NCI-H146 (cell line): ENCODE results near the gene MGAT5B.

Experiments used
- DNase-seq: peaks from one replicate; lab custom pipeline; 2025; lab: John Stamatoyannopoulos, UW

Gene MGAT5B

DNA sequence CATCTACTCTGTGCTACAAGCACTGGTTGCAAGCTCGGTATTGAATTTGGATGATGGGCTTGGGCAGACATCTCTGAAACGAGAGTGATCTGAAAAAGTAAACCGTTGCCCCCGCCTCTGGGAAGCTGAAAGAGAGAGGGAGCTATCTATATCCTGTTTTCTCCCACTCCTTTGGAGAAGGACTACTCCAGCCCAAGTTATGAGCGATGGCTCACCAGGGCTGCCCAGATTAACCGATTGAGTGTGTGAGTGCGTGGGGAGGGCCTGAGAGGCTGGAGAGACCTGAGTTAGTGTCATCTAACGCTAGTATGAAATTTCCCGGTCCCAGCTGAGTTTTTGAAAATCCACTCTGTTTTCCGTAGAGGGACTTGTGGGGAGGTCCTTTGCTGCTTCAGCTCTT is 11.5 kb downstream of the MGAT5B start:
- no peak for DNase-seq

DNA sequence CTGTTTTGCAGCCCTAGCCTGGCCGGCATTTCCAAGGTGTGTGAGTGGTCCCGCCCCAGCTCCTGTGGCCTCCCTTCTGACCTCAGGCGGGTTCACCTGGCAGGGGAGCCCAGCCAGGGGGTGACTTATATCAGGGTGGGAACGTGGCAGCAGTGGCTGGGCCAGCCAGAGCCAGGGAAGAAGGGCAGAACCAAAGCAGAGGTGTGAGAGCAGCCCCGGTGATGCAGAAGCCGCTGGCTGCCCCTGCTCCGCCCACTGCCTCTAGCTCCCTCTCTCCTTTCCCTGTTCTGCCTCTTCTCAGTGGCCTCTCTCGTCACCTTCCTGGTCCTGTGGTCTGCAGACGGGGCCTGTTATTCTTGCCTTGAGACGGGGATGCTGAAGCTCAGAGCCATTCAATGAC is 12.1 kb downstream of the MGAT5B start:
- no peak for DNase-seq

DNA sequence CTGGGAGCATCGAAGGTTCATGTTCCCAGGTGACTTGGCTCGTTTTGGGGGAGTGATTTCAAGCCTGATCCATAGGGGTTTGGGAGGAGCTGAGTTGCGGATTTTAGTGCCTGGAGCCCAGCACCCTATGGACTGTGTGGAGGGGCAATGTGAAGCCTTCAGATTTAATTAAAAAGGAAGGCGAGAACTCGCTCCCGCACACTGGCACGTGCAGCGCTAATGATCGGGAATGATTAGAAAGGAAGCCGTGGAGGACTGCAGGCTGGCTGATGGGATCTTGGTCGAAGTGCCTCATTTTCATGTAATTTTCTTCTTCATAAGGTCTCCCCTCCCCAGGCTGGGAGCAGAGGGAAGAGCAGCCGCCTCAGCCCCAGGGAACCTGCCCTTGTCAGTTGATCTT is 12.8 kb downstream of the MGAT5B start:
- DNase-seq = no peak

DNA sequence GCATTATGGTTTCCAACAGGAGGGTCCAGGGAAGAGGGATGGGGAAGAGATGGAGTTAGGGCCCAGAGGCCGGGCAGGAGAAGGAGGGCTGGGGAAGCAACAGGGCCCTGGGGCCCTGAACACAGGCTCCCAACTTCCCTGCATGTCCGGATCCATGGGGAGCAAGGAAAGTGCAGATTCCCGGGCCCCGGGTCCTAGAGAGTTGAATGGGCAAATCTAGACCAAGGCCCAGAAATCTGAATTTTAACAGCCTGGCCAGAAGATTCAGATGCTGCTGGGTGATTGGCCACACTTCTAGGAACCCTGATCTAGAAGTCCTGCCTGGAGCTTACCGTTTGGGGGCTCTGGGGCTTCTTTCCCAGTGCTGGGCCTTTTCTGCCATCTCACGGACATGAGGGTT is 13.2 kb downstream of the MGAT5B start:
- DNase-seq = no peak

DNA sequence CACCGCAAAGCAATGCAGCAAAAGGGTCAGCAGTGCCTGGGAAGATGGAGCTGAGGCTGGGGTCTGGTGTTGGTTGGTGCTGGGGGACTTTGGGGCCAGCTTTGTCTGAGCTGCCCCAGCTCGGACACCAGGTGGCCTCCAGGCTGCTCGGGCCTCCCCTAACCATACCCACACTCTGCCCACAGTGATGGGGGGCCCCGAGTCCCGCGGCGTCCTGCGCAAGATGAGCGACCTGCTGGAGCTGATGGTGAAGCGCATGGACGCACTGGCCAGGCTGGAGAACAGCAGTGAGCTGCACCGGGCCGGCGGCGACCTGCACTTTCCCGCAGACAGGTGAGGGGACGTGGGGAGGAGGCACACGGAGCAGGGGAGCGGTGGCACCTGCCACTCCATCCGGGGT is 13.8 kb downstream of the MGAT5B start:
- DNase-seq = no peak

DNA sequence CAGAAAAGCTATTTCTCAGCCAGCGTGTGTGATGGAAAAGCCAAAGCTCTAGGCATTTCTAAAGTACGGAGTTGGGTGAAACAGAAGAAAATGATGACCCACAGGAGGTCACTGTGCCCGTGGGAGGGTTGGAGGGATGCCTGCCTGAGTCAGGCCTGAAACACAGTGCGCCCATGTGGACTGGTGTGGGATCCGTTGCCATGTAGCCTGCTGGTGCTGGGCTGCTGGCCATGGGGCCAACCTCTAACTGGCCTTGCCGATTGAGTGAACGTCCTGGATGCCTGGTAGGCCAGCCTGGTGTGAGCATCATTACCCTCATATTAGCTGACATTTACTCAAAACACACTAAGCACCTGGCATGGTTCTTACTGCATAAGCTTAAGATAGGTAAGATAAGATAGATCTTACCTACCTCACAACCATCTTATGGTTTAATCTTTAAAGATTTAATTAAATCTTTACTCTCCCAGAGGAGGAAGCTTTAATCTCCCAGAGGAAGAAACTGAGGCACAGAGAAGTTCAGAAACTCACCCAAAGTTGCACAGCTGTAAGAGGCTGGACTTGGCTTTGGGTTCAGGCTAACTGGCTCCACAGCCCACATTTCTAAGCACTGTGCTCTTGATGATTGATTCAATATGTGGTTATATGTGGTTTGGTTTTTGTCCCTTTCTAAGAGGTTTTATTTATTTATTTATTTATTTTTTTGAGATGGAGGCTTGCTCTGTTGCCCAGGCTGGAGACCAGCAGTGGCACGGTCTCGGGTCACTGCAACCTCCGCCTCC is 15.7 kb downstream of the MGAT5B start:
- DNase-seq = no peak

DNA sequence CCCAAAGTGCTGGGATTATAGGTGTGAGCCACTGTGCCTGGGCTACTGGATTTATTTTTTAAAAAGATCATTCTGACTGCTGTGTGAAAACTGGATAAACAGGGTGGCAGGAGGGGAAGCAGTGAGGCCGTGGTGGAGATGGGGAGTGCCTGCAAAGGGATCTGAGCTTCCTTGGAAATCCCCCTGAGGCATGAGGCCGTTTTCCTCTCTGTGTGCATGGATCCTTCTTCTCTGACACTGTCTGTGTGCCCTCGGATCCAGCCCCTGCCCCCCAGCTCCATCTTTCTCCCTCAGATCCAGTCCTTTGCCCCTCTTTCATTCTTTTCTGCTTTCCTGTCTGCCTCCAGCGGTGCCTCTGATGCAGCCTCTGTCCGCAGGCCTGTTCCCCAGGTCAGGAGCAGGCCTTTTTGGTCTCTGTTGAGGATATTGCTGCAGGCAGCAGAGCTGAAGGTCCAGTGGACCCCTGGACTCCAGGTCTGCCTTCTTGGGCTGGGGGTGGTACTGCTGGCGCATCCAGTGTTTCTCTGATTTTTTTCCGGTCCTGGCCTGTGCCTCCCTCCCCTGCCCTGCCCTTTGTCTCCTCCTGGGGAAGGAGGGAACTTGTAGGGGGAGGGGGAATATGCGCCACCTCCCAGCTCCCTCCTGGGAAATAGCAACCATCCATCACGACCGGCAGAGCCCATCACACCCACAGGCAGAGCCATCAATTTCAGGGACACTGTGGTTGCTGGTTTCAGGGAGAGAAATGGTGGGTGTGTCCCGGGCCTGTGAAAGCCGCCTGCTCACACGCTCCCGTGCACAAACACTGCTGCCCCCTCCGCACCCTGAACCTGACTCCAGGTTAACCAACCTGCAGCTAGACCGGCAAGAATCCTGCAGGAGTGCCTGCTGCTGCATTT is 17.0 kb downstream of the MGAT5B start:
- no peak for DNase-seq

DNA sequence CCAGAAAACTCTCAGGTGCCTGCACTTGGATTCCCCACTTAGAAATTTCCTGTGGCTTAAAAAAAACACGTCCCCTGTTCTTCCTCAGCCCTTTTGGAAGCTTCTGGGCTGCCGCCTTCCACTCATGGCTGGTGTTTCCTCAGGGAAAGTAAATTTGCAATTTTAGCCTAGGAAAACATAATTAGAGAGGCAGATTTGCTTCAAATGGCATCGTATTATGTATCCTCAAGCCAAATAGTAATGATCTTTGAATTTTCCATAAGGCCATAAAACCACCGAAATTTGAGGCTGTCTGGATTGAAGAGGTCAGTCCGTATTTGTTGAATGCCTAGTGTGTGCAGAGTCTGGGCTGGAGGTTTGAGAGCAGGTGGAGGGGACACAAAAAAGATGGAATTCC is 17.7 kb downstream of the MGAT5B start:
- no peak for DNase-seq

DNA sequence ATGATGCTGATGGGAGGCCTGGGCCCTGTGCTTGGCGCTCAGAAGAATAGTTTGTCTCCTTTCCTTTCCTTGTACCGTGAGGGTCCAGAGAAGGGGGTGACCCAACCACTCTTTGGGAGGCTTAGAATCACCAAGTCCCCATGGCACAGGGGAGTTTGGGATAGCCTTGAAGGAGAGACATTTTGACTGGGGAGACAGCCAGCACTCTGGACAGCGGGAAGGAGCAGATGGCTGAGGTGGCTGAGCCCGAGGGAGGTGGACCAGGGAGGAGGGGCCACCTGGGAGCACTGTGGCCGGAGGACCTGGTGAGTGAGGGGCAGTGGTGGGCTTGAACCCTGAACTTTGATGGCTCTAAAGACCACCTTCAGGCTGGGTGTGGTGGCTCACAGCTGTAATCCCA is 18.2 kb downstream of the MGAT5B start:
- no peak for DNase-seq

DNA sequence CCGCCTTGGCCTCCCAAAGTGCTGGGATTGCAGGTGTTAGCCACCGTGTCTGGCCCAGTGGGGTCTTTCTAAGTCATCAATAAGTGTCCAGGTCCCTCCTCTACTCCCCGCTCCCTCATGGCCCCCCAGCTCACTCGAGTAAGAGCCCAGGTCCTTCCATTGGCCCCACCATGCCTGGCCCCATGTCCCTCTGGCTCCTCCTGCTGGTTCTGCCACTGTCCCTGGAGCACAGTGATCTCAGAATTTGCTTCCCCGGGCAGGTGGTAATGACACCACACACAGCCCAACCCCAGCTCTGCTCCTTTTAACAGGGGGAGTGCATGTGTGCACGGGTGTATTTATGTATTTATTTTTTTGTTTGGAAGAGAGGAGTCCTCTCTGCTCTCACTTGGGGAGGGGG is 19.6 kb downstream of the MGAT5B start:
- DNase-seq = no peak

DNA sequence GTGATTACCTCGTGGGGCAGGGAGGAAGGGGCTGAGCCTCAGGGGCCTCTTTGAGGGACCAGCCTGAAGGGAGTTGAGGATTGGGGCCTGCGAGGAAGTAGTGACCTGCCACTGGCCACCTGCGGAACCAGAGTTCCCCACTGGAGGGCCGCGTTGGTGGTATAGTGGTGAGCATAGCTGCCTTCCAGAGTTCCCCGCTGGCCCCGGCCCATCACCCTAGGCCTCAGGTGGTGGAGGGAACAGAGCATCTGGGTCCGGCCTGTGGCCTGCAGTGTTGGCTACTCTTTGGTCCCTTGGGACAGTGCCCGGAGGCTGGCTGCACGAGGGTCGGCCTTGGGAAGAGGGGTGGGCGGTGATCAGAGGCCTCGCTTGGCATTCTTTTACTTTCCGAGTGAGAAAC is 20.5 kb downstream of the MGAT5B start:
- DNase-seq = no peak

DNA sequence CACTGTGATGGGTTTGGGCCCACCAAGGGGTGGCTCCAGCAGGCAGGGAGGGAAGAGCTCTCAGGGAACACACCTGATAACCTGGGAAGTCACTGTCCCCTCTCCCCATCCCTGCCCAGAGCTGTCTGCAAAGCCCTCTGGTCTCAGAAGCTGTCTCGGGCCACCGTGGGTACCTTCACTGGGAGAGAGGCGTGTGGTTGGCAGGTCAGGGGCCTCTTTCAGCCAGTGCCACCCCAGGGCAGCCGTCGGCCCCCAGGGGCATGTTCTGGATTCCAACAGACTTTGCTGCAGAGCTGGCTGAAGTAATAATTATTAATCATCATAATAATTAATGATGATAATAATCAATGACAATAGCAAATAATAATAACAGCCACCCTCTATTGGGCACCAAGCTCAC is 21.1 kb downstream of the MGAT5B start:
- no peak for DNase-seq

DNA sequence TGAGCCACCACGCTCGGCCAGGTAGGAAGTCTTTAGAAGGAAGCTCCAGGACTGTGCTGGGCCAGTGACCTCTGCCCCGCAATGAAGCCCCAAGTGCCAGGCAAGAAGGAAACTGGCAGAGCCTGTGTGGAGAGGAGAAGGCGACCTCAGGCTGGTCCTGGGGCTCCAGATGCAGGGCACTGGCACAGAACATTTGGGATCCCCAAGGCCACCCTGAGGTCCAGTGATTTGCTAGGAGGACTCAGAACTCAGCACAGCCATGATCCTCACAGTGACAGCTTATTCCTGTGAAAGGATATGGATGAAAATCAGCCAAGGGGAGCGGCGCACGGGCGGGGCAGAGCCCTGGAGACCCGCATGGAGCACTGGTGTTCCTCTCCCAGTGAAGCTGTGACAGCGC is 24.1 kb downstream of the MGAT5B start:
- DNase-seq = no peak

DNA sequence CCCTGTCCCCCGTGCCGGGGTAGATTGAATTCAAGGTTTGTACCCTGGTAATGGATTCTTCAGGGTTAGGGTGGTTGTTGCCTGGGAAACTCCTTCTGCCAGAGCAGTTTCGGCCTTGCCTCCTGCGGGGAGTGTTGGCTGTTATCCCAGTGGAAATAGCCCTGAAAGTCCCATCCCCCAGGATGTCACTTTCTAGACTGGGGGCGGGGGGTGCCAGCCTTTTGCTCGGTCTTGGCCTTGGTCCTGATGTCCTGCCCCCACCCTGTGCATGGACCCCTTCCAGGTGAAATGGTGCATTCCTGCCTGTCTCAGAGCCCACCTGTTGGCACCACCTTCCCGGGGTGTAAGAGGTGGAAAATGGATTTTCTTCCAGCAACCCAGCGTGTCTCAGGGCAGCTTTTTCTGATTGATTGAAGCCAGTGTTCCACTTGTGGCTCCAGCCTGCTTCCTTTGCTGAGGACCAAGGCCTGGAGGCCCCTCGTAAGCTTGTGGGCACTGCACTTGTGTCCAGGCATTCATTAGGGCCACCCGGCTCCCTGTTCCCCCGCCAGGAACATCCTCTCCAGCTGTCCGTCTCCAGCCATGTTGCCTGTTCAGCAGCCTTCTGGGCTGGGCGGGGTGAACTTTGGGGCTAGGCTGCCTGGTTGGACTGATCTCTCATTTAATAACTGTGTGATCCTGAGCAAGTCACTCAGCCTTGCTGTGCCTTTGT is 25.6 kb downstream of the MGAT5B start:
- DNase-seq = peak; percentile 51

DNA sequence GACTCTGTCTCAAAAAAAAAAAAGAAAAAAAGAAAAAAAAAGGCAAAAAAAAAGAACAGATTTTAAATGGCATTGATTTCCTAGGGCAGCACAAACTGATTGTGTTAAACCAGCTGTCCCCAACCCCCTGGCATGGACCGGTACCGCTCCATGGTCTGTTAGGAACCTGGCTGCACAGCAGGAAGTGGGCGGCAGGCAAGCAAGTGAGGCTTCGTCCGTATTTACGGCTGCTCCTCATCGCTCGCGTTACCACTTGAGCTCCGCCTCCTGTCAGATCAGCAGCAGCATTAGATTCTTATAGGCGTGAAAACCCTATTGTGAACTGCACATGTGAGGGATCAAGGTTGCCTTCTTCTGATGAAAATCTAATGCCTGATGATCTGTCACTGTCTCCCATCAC is 26.6 kb downstream of the MGAT5B start:
- no peak for DNase-seq

DNA sequence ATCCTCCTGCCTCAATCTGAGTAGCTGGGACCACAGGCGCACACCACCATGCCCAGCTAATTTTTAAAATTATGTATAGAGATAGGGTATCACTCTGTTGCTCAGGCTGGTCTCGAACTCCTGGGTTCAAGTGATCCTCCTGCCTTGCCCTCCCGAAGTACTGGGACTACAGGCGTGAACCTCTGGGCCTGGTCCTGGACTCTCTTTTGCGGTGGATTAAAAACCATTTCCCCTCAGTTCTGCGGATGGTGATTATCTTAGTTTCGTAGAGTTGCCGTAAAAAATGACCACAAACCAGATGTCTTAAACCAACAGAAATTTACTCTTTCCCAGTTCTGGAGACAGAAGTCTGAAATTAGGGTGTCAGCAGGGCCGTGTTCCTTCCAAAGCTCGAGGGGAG is 28.8 kb downstream of the MGAT5B start:
- no peak for DNase-seq

DNA sequence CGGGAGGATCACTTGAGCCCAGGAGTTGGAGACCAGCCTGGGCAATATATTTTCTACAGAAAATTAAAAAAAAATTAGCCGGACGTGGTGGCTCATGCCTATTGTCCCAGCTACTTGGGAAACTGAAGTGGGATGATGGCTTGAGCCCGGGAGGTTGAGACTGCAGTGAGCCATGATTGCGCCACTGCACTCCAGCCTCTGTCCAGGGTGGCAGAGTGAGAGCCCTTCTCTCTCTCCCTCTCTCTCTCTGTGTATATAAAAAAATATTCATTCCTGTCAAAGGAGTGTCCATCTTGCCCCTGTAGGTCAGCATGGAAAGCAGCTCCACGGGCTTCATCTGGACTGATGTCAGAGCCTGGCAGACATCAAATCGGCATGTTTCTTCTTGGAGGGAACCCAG is 31.2 kb downstream of the MGAT5B start:
- DNase-seq = no peak

DNA sequence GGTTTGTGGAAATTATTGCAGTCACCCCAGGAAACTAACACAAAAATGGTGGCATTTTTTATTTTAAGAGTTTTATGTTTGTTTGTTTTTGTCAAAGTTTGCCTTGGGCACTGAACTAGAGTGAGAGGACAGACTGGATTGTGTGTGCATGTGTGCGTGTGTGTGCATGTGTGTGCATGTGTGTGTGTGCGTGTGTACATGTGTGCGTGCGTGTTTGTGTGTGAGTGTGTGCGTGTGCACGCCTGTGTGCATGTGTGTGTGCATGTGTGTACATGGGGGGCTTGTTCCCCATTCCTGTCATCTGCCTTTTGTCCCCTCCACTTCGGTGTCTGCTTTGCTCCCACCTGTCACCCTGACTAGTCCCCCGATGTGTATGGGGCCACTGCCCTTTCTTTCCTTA is 32.5 kb downstream of the MGAT5B start:
- no peak for DNase-seq

DNA sequence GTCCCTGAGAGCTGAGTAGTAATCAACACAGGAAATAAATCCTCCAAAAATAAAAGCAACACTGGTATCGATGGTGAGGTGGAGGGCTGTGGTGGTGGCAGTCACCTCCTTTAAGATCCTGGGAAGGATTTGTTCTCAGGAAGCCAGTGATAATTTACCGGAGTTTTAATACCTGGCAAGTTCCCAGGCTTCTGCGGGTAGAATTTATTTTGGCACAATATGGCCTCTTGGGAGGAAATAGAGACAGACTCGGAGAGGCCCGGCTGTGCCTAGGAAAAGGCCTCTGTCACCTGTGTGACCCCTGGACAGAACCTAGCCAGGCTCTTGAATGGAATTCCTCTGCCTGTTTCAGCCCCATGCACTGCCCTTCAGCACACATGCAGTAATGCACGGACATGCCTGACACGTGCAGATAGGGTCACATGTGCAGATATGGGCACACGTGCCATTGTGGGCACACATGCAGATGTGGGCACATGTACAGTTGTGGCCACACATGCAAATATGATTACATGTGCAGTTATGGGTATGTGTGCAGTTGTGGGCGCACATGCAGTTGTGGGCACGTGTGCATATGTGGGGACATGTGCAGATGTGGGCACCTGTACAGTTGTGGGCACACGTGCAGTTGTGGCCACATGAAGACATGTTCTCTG is 33.5 kb downstream of the MGAT5B start:
- no peak for DNase-seq

DNA sequence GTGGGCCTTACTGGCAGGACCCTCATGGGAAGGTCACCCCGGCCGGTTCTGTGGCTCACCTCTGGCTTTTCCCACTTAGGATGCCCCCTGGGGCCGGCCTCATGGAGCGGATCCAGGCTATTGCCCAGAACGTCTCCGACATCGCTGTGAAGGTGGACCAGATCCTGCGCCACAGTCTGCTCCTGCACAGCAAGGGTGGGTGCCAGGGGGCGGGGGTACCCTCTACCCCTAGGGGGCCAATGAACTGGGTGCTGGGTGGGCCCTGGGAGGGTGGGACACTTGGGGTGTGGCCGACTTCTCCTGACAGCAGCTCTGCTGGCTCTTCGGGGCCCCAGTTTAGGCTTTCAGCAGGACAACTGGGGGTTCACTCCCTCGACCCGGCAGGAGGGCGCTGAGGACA is 34.3 kb downstream of the MGAT5B start:
- DNase-seq = no peak

DNA sequence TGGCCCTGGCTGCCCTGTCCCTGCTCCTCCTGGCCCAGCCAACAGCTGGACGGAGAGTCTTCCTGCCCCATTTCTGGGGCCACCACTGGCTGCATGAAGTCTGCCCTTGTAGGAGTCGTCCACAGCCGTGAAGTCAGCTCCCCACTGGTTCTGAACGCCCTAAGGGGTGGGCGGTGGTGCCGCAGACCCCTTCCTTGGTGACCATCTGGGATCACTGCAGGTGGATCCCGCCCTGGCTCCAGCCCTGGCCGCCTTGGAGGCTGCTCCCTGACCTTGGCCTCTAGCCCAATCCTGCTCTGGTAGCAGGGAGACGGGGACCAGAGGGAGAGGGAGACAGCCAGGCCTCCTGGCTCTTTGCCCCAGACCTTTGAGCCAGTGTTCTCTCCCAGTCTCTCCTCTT is 35.4 kb downstream of the MGAT5B start:
- no peak for DNase-seq

DNA sequence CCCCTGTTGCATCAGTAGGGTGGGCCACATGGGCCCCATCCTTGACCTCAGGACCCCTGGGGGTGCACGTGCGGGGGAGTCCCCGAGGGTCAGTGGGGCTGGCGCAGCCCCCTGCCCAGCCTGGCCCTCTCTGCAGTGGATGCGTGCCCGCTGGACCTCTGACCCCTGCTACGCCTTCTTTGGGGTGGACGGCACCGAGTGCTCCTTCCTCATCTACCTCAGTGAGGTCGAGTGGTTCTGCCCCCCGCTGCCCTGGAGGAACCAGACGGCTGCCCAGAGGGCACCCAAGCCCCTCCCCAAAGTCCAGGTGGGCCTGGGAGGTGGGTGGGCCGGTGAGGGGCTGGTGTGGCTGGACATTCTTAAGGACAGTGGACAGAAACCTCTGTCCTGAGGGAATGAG is 35.9 kb downstream of the MGAT5B start:
- no peak for DNase-seq
